Measurements from ENCODE around the gene DENND4C. TPM values are rescaled to one million over a fixed set of nuclear protein-coding genes. Genes with fewer than 3 reads are reported as not detected.
"Not testable (repeated sequence)": the region's sequence is repeated elsewhere in the genome, so short reads cannot be mapped to it uniquely, and the experiment has no call there.

The DENND4C gene
- polyA plus RNA-seq, 1 of the 3 experiments (the other 2 are of a cell fraction): 7.5 TPM

DNA sequence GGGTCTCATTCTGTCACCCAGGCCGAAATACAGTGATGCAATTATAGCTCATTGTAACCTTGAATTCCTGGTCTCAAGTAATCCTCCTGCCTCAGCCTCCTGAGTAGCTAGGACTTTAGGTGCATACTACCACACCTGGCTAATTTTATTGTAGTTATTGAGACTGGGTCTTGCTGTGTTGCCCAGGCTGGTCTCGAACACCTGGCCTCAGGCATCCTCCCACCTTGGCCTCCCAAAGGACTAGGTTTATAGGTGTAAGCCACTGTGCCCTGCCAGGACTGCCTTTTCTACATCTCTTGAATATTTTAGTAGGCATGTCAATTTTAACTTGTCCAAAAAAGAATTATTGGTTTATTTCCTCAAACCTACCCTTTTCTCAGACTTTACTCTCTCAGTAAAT lies 16.9 kb downstream of the DENND4C start:
- Histone ChIP-seq H3K9ac (no peak overlapping the region), H3K27ac (ENCODE audit: low read depth in 2 of 2, low read length in 1 of 2) (no peak overlapping the region), H3K4me1 (ENCODE audit: control insufficient read depth in 1 of 2, insufficient read depth in 2 of 2, low read depth in 1 of 2, low read length in 1 of 2) (no peaks in the 10 kb centered on the region), H3K9me2 (no peaks in the 10 kb centered on the region), H3K4me2 (no peak overlapping the region), H3K27me3 (ENCODE audit: insufficient read depth) (no peaks in the 10 kb centered on the region), H3K79me2 (ENCODE audit: insufficient read depth) (peaks cover 88% of the 10 kb centered on the region), H2AFZ (ENCODE audit: low read depth) (no peak overlapping the region), H4K20me1 (ENCODE audit: insufficient read depth) (peaks cover 29% of the 10 kb centered on the region), H3K4me3 (ENCODE audit: low read depth in 2 of 2, low read length in 1 of 2) (no peak overlapping the region), H3K9me3 (no peaks in the 10 kb centered on the region), H3K36me3 (replicated peaks in 1 of 2; ENCODE audit: control insufficient read depth in 1 of 2, insufficient read depth in 2 of 2, low read length in 1 of 2) (peaks cover 0 to 4% of the 10 kb centered on the region in 2 experiments), H3F3A (replicated peaks; ENCODE audit: insufficient read depth) (no peaks in the 10 kb centered on the region)
- TF ChIP-seq, protein P1, sequence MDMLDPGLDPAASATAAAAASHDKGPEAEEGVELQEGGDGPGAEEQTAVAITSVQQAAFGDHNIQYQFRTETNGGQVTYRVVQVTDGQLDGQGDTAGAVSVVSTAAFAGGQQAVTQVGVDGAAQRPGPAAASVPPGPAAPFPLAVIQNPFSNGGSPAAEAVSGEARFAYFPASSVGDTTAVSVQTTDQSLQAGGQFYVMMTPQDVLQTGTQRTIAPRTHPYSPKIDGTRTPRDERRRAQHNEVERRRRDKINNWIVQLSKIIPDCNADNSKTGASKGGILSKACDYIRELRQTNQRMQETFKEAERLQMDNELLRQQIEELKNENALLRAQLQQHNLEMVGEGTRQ (IDR thresholded peaks at IDR 0.05; ENCODE audit: borderline replicate concordance, low read depth, low read length): no peak
- TF ChIP-seq TEAD4 (IDR thresholded peaks at IDR 0.05; ENCODE audit: borderline replicate concordance, insufficient read depth) (no peak), YY1 (IDR thresholded peaks at IDR 0.05; ENCODE audit: low read depth) (no peak), RFX5 (IDR thresholded peaks at IDR 0.05; ENCODE audit: low read length) (no peak), CHD2 (IDR thresholded peaks at IDR 0.05; ENCODE audit: low read length, partially characterized antibody) (no peak), FOXJ3 (CRISPR knock-in tag; IDR thresholded peaks at IDR 0.05) (no peak), FOXM1 (IDR thresholded peaks at IDR 0.05; ENCODE audit: low read depth) (no peak), NRF1 (IDR thresholded peaks at IDR 0.05; ENCODE audit: low read depth, low read length) (no peak), POLR2AphosphoS5 (IDR thresholded peaks at IDR 0.05; ENCODE audit: low read depth, low read length) (no peak)
- TF ChIP-seq, protein P2, sequence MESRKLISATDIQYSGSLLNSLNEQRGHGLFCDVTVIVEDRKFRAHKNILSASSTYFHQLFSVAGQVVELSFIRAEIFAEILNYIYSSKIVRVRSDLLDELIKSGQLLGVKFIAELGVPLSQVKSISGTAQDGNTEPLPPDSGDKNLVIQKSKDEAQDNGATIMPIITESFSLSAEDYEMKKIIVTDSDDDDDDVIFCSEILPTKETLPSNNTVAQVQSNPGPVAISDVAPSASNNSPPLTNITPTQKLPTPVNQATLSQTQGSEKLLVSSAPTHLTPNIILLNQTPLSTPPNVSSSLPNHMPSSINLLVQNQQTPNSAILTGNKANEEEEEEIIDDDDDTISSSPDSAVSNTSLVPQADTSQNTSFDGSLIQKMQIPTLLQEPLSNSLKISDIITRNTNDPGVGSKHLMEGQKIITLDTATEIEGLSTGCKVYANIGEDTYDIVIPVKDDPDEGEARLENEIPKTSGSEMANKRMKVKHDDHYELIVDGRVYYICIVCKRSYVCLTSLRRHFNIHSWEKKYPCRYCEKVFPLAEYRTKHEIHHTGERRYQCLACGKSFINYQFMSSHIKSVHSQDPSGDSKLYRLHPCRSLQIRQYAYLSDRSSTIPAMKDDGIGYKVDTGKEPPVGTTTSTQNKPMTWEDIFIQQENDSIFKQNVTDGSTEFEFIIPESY (IDR thresholded peaks at IDR 0.05; ENCODE audit: borderline replicate concordance, low read depth): no peak
- TF ChIP-seq, protein P3, sequence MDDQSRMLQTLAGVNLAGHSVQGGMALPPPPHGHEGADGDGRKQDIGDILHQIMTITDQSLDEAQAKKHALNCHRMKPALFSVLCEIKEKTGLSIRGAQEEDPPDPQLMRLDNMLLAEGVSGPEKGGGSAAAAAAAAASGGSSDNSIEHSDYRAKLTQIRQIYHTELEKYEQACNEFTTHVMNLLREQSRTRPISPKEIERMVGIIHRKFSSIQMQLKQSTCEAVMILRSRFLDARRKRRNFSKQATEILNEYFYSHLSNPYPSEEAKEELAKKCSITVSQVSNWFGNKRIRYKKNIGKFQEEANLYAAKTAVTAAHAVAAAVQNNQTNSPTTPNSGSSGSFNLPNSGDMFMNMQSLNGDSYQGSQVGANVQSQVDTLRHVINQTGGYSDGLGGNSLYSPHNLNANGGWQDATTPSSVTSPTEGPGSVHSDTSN (IDR thresholded peaks at IDR 0.05): no peak
- POLR2A ChIA-PET: no interaction called here
- DNase-seq: no peak
- CTCF ChIA-PET: no interaction called here
- 98% methylated on average over 2 of the region's 2 CpGs for WGBS (ENCODE audit: low lambda C conversion rate)

DNA sequence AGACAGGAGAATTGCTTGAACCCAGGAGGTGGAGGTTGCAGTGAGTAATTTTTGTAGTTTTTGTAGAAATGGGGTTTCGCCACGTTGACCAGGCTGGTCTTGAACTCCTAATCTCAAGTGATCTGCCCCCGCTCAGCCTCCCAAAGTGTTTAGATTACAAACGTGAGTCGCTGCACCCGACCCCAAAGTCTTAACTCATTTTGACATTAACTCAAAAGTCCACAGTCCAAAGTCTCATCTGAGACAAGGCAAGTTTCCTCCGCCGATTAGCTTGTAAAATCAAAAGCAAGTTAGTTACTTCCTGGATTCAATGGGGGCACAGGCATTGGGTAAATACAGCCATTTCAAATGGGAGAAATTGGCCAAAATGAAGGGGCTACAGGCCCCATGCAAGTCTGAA lies 19.9 kb downstream of the DENND4C start:
- H3K4me1 ChIP-seq (ENCODE audit: control insufficient read depth in 1 of 2, insufficient read depth in 2 of 2, low read depth in 1 of 2, low read length in 1 of 2); H3K9me2 ChIP-seq; POLR2A ChIA-PET; H2AFZ ChIP-seq (ENCODE audit: low read depth); H3K4me3 ChIP-seq (ENCODE audit: low read depth in 2 of 2, low read length in 1 of 2); DNase-seq; H3K27ac ChIP-seq (ENCODE audit: low read depth in 2 of 2, low read length in 1 of 2); H3K9me3 ChIP-seq; H3K27me3 ChIP-seq (ENCODE audit: insufficient read depth); H3K4me2 ChIP-seq; H3K36me3 ChIP-seq (replicated peaks in 1 of 2; ENCODE audit: control insufficient read depth in 1 of 2, insufficient read depth in 2 of 2, low read length in 1 of 2); H3F3A ChIP-seq (replicated peaks; ENCODE audit: insufficient read depth); H3K9ac ChIP-seq: not testable (repeated sequence)
- H4K20me1 ChIP-seq (ENCODE audit: insufficient read depth): peaks cover 29% of the 10 kb centered on the region
- CTCF ChIA-PET: interaction anchor here (0.7 kb wide), 1 partner anchor 52 kb away, joined by 3 read pairs; no protein-coding TSS in a partner anchor
- peaks cover 79% of the 10 kb centered on the region for H3K79me2 ChIP-seq (ENCODE audit: insufficient read depth)
- WGBS (ENCODE audit: low lambda C conversion rate): 91% methylated on average over 8 of the region's 8 CpGs

DNA sequence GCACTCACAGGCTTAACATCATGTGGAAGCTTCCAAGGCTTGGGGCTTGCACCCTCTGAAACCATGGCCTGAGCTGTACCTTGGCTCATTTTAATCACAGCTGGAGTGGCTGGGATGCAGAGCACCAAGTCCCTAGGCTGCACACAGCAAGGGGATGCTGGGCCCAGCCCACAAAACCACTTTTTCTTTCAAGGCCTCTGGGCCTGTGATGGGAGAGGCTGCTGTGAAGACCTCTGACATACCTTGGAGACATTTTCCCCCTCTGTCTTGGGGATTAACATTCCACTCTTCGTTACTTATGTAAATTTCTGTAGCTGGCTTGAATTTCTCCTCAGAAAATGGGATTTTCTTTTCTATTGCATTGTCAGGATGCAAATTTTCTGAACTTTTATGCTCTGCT lies 20.7 kb downstream of the DENND4C start:
- CTCF ChIA-PET: interaction anchor here (0.7 to 1.3 kb wide), 2 partner anchors 51 to 206 kb away, joined by 3 read pairs; no protein-coding TSS in a partner anchor
- H3F3A ChIP-seq (replicated peaks; ENCODE audit: insufficient read depth); H3K36me3 ChIP-seq (replicated peaks in 1 of 2; ENCODE audit: control insufficient read depth in 1 of 2, insufficient read depth in 2 of 2, low read length in 1 of 2); H2AFZ ChIP-seq (ENCODE audit: low read depth); H3K4me3 ChIP-seq (ENCODE audit: low read depth in 2 of 2, low read length in 1 of 2); H3K9me2 ChIP-seq; H3K4me1 ChIP-seq (ENCODE audit: control insufficient read depth in 1 of 2, insufficient read depth in 2 of 2, low read depth in 1 of 2, low read length in 1 of 2); H3K27me3 ChIP-seq (ENCODE audit: insufficient read depth); H3K9ac ChIP-seq; H3K9me3 ChIP-seq; H3K4me2 ChIP-seq; DNase-seq; POLR2A ChIA-PET; H3K27ac ChIP-seq (ENCODE audit: low read depth in 2 of 2, low read length in 1 of 2): not testable (repeated sequence)
- 95% methylated on average over 1 of the region's 1 CpG for WGBS (ENCODE audit: low lambda C conversion rate)
- peaks cover 77% of the 10 kb centered on the region for H3K79me2 ChIP-seq (ENCODE audit: insufficient read depth)
- peaks cover 30% of the 10 kb centered on the region for H4K20me1 ChIP-seq (ENCODE audit: insufficient read depth)

DNA sequence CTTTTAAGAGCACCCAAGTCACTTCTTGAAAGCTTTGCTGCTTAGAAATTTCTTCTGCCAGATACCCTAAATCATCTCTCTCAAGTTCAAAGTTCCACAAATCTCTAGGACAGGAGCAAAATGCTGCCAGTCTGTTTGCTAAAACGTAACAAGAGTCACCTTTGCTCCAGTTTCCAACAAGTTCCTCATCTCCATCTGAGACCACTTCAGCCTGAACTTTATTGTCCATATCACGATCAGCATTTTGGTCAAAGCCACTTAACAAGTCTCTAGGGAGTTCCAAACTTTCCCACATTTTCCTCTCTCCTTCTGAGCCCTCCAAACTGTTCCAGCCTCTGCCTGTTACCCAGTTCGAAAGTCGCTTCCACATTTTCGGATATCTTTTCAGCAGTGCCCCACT lies 21.1 kb downstream of the DENND4C start:
- H3K4me3 ChIP-seq (ENCODE audit: low read depth in 2 of 2, low read length in 1 of 2); H3K4me2 ChIP-seq; H3K9me2 ChIP-seq; H3K27me3 ChIP-seq (ENCODE audit: insufficient read depth); H3F3A ChIP-seq (replicated peaks; ENCODE audit: insufficient read depth); H3K9ac ChIP-seq; H3K36me3 ChIP-seq (replicated peaks in 1 of 2; ENCODE audit: control insufficient read depth in 1 of 2, insufficient read depth in 2 of 2, low read length in 1 of 2); POLR2A ChIA-PET; H2AFZ ChIP-seq (ENCODE audit: low read depth); H3K4me1 ChIP-seq (ENCODE audit: control insufficient read depth in 1 of 2, insufficient read depth in 2 of 2, low read depth in 1 of 2, low read length in 1 of 2); H3K9me3 ChIP-seq; DNase-seq; H3K27ac ChIP-seq (ENCODE audit: low read depth in 2 of 2, low read length in 1 of 2): not testable (repeated sequence)
- 93% methylated on average over 5 of the region's 5 CpGs for WGBS (ENCODE audit: low lambda C conversion rate)
- CTCF ChIA-PET: interaction anchor here (1.3 kb wide), 1 partner anchor 205 kb away, joined by 3 read pairs; no protein-coding TSS in a partner anchor
- Histone ChIP-seq H4K20me1 (ENCODE audit: insufficient read depth) (peaks cover 30% of the 10 kb centered on the region), H3K79me2 (ENCODE audit: insufficient read depth) (peaks cover 73% of the 10 kb centered on the region)

Data from SK-N-SH (cell line).